Fibroblast of the conjunctiva (primary cell): ENCODE results near the gene ZNF680.
"Not testable (repeated sequence)": the region's sequence is repeated elsewhere in the genome, so short reads cannot be mapped to it uniquely, and the experiment has no call there.

ENCODE experiments used
- DNase-seq: peaks from one replicate; pipeline ENCODE4 v3.0.0-alpha.2; 2010; ENCODE audit warnings: low read depth

Gene ZNF680

GRCh38 chr7:64555046-64555445, 7.8 kb downstream of the ZNF680 start:
- no peak for DNase-seq

- not testable (repeated sequence) for DNase-seq
These were observed 8.7 kb downstream of the ZNF680 start for GRCh38 chr7:64554188-64554587.

- no peak for DNase-seq
These were observed 11.3 kb downstream of the ZNF680 start for GRCh38 chr7:64551375-64552142.

- no peak for DNase-seq
These were observed 18.9 kb downstream of the ZNF680 start for GRCh38 chr7:64544010-64544409.

GRCh38 chr7:64541438-64542359, 21.2 kb downstream of the ZNF680 start:
- DNase-seq = no peak

- DNase-seq = no peak
These were observed 29.1 kb downstream of the ZNF680 start for GRCh38 chr7:64533756-64534155.

GRCh38 chr7:64528770-64529169, 34.1 kb downstream of the ZNF680 start:
- DNase-seq = no peak

- DNase-seq = no peak
These were observed 41.4 kb downstream of the ZNF680 start for GRCh38 chr7:64521409-64521984.

- DNase-seq = no peak
These were observed 46.4 kb downstream of the ZNF680 start for GRCh38 chr7:64516451-64516850.

- no peak for DNase-seq
These were observed 47.1 kb downstream of the ZNF680 start for GRCh38 chr7:64515781-64516180.

- DNase-seq = no peak
These were observed 47.5 kb downstream of the ZNF680 start for GRCh38 chr7:64515330-64515729.

GRCh38 chr7:64509583-64509982, 53.3 kb downstream of the ZNF680 start:
- no peak for DNase-seq

- no peak for DNase-seq
These were observed 58.2 kb downstream of the ZNF680 start for GRCh38 chr7:64504581-64505120.

GRCh38 chr7:64498270-64498669, 64.6 kb downstream of the ZNF680 start:
- no peak for DNase-seq

- DNase-seq = no peak
These were observed 67.9 kb downstream of the ZNF680 start for GRCh38 chr7:64494912-64495461.

- no peak for DNase-seq
These were observed 77.2 kb downstream of the ZNF680 start for GRCh38 chr7:64485623-64486022.
